ENCODE measurements around the gene TADA3.

TADA3 gene

DNA sequence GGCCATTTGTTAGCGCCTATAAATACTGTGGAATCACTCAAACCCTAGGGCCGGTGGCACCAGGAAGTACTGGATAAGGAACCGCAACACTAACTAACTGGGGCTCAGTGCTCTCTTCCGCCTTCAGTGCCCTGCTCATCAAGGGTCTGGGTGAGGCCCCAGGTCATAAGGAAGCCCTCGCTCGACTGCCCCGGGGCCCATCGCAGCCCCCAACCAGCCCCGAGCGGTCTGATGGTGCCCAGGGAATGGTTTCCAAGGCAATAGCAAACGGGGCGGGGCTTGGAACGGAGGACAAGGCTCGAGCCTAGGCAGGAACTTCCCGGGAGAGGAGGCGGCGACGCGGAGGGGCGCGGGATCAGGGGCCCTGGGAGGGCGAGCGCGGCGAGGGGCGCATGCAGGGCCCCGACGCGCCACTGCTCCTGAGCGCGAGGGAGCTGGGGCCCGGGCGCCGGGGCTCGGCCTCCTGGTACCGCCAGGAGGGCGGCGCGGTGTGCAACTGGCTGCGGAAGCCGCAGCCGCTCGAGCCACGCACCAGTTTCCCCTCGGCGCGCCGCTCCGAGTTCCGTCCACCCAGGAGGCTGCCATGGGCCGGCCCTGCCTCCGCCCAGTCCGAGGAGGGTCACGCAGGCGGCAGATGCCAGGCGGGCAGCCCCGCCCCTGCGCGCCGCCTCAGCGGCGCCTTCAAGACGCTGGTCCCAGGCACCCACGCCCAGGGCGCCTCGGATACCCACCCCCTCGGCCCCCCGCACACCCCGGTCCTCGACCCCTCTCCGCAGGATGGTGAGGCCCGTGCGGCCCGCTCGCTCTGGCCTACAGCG lies 17.6 kb upstream of the TADA3 start, which contains the start of gene TTLL3:
TSS of gene TTLL3 (plus strand) at position 648 of the 818 bp plus-strand sequence. CDS start 400 bp downstream, outside the sequence.
- in situ Hi-C loops (cut with MboI; ENCODE audit: low sequenced_read_pairs): no loop called here

DNA sequence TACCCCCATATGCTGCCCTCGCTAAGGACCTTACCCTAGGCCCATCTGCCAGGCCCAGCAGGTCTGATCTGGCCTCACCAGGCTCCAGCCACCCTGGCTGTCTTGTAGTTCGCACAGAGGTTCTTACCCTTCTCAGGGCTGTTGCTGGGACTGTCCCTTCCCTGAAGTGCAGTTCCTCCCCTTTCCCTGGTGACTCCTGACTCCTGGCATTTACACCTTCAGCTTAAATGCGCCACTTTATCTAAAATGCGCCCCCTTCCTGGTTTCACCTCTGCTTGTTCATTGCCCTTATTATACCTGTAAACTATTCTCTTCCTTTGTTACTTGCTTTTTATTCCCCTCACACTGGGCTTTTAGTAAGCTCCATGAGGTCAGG lies 17.0 kb upstream of the TADA3 start:
- in situ Hi-C loops (cut with MboI; ENCODE audit: low sequenced_read_pairs): no loop called here

DNA sequence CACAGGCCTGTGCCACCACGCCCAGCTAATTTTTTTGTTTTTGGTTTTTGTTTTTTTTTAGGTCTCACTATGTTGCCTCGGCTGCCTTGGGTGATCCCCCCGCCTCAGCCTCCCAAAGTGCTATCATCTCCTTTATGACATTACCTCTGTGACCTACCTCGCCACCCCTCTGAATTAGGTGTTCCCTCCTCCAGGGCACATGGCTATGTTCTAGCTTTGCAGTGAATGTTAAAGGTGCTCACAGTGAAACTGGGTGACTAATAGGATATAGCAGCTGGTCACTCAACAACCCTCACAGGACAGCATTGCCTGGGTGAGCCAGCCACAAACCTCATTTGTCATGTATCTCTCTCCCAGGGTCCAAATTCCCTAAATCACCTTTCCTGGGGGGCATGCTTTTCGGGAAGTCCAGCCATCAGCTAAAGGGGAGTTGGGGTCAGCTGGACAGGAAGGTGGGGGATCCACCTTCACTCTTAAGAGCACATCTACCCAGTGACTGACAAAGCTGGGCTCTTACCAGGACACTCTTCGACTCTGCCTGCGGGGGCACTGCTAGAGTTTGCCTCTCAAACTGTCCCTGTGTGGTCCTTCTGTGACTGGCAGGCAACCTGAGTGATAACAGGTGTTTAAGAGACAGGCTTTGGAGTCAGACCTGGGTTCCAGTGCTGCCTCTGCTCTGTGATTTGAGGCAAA lies 16.2 kb upstream of the TADA3 start:
- in situ Hi-C loops (cut with MboI; ENCODE audit: low sequenced_read_pairs): no loop called here

DNA sequence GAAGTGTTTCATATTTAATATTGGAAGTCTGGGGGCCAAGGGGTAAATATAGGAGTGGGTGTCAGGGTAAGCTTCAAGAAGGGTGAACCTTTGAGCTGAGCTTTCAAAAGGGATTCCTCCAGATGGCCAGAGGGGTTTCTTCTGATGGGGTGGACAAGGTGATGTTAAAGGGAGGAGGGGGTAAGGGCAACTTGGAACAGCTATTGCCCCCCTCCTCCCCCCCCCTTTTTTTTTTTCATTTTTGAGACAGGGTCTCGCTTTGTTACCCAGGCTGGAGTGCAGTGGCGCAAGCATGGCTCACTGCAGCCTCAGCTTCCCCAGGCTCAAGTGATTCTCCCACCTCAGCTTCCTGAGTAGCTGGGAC lies 15.7 kb upstream of the TADA3 start:
- in situ Hi-C loops (cut with MboI; ENCODE audit: low sequenced_read_pairs): no loop called here

DNA sequence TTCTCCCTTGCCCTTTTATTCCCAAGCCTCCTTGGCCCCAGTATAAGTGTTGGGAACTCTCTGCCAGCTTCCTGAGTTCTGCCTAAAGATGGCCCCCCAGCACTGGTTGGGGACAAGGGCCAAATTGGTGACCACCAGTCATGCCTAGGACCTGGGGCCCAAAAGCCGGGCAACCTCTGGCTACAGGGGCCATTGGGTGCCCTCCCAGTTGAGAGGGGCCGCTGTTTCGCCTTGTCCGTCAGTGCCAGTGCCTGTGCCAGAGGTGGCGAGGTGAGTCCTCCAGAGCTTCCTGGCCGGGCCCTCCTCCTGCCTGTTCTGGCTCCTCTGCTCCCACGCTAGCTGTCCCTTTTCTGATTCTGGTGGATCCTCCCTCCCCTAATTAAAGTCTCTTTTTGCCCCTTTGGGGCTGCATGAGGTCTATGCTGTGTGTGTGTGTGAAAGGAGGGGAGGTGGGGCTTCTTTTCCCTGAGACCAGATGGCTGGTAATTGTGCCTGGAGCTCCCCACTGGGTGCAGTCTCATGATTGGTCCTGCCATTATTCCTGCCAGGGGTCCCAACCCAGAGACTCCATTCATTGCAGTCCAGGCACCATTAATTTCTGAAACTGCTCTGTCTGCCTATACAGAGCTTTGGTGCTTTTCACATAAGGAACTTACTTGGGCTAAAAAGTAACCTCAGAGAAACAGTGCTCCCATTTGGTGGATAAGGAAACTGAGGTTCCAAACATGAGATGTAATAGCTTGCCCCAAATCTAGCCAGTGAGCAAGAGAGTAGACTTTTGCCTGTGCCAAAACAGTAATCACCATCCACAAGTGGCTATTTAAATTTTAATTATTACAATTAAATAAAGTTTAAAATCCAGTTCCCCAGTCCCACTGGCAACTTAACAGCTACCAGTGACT lies 14.7 kb upstream of the TADA3 start:
- in situ Hi-C loops (cut with MboI; ENCODE audit: low sequenced_read_pairs): no loop called here

DNA sequence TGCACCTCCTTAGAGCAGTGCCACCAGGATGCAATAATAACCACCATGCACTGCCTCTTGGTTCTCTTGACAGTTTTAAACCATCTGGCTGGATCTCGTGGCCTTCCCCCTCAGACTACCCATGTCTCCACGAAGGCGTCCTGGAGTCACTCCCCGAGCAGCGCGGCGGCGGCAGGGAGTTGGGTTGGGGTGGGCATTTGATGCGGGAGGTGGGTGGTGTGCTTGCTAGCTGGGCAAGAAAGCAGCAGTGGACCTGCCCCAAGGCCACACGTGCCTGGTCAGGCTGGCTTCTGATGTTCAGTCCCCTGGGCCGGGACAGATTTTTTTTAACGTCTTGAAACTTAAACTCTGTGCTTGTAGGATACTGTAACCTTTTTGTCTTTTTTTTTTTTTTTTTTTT lies 13.9 kb upstream of the TADA3 start:
- in situ Hi-C loops (cut with MboI; ENCODE audit: low sequenced_read_pairs): no loop called here

DNA sequence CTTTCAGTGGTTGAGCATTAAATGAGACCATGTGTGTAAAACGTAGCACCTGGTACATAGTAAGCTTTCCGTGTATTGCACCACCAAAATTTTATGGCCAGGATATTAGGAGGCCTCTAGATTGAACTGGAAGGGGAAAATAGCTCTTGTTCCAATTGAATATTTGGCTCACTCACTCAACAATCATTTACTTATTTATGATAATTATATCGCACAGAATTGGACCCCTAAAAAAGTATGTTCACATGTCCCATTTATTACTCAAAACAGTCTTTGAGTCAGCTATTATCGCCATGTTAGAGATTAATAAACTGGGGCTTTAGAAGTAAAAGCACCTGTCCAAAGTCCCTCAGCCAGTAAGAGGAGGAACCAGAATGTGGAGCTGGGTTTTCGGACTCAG lies 12.7 kb upstream of the TADA3 start:
- in situ Hi-C loops (cut with MboI; ENCODE audit: low sequenced_read_pairs): no loop called here

DNA sequence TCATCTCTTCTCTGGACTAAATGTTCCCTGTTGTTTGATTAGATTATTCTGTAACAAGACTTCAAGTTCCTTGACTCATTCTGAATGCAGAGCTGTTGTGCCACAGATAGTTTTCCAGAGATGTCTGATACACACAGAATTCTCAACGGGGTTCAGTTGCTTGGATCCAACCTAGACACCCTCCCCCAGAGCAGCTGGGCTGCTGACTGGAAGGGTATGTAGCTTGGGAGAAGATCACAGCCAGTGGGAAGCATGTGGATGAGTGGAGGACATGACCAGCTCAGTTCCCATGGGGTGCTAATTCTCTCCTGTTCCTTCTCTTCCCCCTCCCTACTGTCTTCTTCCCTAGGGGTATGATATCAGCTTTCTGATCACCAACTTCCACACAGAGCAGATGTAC lies 11.2 kb upstream of the TADA3 start:
- in situ Hi-C loops (cut with MboI; ENCODE audit: low sequenced_read_pairs): no loop called here

DNA sequence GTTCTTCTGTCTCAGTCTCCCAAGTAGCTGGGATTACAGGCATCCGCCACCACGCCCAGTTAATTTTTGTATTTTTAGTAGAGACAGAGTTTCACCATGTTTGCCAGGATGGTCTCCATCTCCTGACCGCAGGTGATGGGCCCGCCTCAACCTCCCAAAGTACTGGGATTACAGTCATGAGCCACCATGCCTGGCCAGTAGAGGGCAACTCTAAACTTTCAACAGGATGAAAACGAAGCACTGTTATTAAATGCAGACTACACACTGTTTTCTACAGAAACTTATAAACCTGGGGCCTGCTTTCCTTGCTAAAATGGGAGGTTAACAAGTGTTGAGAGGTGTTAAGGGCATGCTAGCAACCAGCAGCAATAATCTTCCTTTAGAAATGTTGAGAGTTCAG lies 8.3 kb upstream of the TADA3 start:
- in situ Hi-C loops (cut with MboI; ENCODE audit: low sequenced_read_pairs): no loop called here

DNA sequence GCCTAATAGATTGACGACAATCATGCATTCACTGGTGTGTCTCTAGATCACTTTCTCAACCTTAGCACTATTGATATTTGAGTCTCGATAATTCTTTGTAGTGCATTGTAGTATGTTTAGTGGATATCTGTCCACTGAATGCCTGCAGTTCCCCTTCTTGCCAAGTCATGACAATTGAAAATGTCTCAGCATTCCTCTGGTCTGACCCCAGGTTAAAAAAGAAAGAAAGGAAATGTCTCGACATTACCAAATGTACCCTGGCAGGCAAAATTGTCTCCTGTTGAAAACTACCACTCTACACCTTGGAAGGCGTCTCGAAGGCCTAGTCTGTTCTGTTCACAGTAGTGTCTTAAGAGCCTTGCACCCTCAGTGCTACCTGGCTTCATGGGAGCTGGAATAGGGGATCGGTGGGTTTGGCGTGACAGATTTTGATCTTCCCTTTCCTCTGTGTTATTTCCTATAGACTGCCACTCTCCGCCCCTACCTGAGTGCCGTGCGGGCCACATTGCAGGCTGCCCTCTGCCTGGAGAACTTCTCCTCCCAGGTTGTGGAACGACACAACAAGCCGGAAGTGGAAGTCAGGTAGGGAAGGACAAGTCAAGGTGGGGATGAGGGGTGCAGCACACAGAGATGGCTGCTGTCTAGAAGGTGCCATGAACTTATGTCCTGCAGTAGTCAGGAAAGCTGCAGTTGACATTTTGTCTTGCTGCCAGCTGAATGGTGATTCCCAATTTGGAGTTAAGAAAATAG lies 5.1 kb upstream of the TADA3 start:
- in situ Hi-C loops (cut with MboI; ENCODE audit: low sequenced_read_pairs): no loop called here

DNA sequence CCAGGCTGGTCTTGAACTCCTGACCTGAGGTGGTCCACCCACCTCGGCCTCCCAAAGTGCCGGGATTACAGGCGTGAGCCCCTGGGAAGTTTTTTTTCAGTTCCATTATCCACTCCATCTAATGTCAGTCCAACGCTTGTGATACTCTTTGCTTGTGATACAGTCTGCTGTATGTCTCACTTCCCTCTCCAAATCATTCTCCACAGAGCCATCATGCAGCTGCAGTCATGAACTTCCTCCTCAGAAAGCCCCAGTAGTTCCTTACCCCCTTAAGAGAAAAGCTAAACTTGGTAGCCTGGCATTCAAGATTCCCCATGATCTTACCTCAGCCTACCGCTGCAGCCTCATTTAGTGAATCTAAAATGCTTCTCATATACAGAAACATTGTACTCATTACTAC lies 2.9 kb upstream of the TADA3 start:
- in situ Hi-C loops (cut with MboI; ENCODE audit: low sequenced_read_pairs): no loop called here

DNA sequence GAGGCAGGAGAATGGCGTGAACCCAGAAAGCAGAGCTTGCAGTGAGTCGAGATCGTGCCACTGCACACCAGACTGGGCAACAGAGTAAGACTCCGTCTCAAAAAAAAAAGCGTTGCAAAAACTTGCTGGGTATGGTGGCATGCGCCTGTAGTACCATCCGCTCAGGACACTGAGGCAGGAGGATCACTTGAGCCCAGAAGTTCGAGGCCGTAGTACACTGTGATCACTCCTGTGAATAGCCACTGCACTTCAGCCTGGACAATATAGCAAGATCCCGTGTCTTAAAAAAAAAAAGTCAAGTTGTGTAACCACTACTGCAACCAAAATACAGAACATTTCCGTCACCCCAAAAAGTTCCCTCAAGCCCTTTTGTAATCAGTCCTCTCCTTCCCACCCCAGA lies 2.1 kb upstream of the TADA3 start:
- in situ Hi-C loops (cut with MboI; ENCODE audit: low sequenced_read_pairs): no loop called here

DNA sequence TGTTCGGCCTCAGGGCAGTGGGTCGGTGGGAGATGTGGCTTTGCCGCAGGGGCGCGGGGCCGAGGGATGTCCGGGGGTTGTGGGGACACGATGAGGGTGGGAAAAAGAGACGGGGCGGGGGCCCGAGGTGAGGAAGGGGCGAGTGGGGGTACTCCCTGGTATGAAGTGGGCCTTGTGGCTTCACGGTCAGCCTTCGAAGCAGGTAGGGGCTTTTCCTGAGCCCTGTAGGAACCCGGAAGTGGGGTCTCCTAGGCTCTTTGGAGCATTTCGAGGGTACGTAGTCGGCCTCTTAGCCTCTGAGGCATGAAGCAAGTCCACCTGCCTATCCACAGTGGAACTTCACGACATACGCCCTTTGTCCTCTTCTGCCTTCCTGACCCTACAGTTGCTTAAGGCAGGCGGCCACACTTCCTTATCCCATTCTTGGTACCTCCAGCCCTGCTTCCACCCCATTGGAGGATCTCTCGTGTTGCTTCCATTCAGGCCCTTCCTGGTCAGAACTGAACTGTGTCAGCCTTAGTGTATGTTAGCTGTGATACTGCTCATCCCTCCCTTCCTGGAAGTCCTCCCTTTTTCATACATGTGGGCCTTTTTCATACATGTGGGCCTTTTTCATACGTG lies 998 bp upstream of the TADA3 start:
- in situ Hi-C loops (cut with MboI; ENCODE audit: low sequenced_read_pairs): no loop called here

DNA sequence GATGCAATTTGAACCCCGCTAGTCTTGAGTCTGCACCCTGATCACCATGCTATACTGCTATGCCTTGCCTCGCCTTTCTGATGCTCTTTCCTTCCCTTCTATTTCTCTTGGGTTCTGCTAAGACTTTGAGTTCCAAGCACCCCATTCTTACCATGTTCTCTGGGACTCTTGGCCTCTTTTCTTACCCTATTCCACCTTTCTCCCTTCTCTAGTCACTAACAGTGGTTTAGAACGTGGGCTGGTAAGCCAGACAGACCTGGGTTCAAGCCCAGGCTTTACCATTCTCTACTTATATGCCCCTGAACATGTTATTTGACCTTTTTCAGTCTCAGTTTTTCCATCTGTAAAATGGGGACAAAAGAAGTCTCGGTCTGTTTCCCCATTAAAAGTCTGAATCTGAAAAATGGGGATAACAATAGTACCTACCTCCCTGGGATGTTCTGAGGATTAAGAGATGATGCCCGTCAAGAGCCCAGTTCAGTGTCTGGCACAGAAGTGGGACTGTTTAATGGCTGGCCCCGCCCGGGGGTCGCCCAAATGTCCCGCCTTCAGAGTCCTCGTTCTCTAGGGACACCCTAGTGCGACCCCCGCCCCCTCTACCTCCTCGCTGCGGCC lies 376 bp downstream of the TADA3 start:
- in situ Hi-C loops (cut with MboI; ENCODE audit: low sequenced_read_pairs): no loop called here

DNA sequence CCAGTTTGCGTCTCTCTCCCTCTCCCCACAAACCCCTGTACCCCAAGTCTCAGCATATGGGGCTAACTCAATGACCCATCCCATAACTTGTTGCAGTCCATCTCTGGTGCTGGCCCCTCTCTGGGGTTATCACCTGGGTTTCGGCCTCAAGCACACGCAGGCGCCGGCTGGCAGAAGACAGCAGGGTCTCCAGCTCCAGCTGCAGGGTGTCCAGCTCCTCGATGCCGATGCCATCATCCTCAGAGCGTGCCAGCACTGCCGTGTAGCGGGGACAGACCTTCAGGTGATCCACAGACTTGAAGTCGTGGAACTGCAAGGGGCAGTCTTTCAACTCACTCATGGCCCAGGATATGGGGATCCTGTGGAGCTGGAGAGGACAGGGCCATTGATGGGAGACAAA lies 1.1 kb downstream of the TADA3 start:
- in situ Hi-C loops (cut with MboI; ENCODE audit: low sequenced_read_pairs): no loop called here

DNA sequence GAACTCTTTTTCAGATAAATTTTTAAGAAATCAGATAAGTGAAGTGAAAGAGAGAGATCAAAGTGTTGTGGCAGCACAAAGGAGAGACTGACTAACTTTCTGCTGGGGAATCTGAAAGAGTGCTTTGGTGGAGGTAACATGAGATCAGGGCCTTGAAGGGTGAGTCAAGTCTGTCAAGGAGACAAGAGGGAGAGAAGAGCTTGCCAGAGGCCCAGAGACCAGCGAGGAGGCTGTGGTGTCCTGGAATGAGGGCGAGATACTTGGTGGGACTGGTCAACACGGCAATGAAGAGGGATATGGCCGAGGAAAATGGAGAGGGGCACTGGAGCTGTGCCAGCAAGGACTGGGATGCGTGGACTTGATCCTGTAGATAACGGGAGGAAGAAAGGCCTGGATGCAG lies 4.6 kb downstream of the TADA3 start:
- in situ Hi-C loops (cut with MboI; ENCODE audit: low sequenced_read_pairs): no loop called here

DNA sequence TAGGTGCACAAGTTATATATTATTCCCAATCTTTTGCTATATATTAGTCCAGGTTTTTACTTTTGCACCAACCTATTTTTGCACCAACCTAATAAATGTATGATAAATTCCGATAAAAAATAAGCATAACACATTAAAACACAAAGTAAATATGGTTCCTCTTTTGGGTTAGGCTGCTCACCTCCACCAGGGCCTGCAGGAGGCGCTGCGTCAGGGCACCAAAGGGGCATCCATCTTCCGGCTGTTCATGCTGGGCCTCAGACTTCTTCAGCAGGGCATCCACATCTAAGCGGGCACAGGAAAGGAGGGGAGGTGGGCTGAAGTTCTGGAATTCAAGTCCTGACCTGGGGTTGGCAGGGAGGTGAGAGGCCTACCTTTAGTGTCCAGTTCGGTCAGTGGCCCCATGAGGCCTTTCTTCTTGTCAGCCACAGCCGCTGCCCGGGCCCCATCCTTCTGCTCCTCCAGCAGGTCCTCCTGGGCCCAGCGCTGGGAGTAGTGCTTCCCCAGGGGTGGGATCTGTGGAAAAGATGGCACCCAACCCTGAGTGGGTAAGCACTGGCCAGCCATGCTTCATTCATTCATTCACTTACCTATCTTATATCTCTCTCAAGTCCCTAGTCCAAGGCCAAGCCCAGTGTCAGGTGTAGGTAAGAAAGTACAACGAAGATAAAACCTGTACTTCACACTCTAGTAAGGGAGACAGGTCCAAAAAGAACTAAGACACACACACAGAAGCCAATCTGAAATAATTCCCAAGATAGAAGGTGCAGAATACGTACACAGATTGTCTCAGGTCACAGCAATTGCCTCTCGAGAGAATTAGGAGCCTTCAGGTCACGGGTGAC lies 5.2 kb downstream of the TADA3 start:
- in situ Hi-C loops (cut with MboI; ENCODE audit: low sequenced_read_pairs): no loop called here

DNA sequence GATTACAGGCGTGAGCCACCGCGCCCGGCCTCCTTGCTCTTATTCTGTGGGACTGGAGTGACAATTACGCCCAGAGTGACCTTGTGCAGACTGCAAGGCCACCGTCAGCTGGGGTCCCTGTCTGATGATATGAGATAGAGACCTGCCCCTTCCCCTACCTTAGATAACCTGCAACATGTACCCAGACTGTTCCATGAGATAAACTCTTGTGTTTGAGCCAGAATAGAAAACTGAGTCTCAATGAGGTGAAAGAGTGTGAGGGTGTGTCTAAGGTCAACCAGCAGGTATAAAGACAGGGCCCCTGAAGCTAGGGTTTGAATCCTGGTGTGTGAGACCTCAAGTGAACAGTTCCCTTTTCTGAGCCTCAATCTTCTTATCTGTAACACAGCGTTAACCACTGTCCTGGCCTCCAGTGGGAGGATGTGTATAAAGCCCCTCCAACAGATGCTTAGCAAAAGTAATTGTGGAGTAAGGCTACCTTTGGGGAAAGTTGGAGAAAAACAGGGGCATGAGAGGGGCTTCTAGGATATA lies 6.0 kb downstream of the TADA3 start:
- in situ Hi-C loops (cut with MboI; ENCODE audit: low sequenced_read_pairs): no loop called here

DNA sequence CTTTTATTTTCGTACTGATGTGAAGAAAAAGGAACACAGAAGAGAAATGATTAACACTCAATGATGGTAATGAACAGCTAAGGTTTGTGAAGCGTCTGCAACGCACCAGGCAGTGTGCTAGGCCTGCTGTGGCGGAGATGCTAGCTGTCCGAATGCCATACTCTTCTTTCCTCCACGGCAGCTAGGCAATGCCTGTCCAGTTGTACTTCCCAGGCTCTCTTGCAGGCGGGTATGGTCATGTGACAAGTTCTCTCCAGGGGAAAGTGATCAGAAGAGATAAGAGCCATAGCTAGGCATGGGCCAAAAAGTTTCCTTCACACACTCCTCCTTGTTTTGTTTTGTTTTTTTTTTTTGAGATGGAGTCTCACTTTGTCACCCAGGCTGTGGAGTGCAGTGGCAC lies 6.7 kb downstream of the TADA3 start:
- in situ Hi-C loops (cut with MboI; ENCODE audit: low sequenced_read_pairs): no loop called here

Measured in HL-60/S4 treated with phorbol 12-myristate 13-acetate at 8.2 ng/mL for 4 days and 3 days (cell line).